OCI-M1 (cell line): Measurements from ENCODE around the gene CCDC24.
A peak's percentile ranks its signal among the peaks of the same experiment; 100 is the strongest.

Source experiments
- DNase-seq: peaks from one replicate; lab custom pipeline; 2025; lab: John Stamatoyannopoulos, UW

The CCDC24 gene

DNA sequence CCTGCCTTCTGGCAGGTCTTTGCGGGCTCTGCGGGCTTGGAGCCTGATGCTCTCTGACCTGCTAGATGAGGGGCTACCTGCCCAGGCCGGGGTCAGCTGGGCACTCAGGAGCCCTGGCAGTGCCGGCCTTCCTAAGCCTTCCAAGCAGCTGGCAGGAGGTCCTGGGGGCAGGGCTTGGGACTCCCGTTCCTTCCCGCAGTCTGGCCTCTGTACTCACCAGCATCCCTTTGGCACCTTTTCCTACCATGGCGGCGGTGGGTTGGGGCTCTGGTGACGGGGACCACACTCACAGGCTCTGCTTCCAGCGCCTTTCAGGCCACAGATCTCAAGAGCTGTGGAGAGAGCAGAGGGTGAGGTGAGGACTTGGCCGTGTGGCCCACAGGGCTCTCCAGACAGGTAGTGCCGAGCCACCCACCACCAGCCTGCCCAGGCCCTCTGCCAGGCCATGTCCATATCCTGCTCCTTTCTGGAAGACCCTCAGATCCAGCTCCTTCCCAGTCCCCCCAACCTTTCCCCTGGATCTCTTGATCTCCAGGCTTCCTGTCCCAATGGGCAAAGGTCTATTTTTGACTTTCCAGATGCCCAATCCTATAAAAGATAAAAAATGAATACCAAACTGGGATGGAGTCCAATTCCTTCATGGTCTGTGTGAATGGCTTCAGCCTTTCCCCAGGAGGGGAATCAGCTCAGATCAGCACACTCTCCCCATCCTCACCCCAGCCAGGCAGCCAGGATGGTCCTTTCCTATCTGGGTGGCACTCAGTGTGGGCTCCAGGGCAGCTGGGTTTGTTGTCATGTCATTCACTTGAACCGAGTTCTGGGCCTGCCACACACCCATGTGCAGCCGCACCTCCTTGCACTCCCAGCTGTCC lies 32.9 kb downstream of the CCDC24 start:
- DNase-seq = no peak

DNA sequence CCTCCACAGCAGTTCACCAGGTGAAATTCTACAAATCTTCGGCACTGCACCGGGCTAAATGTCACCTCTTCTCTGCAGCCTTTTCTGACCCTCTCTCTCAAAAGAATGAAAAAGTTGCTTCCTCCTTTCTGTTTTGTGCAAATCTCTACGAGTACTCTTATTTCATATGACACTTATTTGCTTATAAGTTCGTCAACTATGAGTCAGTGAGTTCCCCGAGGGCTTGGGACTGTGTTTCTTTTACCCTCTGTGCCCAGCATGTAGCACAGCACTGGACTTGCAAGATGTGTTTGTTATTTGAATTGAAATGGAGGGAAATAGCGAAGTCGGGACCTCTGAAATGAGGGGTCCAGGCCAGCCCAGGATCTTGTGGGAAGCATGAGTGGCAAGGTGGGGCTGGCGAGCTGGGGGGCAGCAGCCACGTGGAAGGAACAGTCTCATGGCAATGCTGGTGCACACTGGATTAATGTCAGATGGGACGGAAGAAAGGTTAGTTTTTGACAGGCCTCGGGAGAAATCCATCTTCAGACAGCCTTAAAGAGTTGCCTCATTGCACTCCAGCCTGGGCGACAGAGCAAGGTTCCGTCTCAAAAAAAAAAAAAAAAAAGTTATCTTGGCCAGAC lies 33.6 kb downstream of the CCDC24 start:
- no peak for DNase-seq

DNA sequence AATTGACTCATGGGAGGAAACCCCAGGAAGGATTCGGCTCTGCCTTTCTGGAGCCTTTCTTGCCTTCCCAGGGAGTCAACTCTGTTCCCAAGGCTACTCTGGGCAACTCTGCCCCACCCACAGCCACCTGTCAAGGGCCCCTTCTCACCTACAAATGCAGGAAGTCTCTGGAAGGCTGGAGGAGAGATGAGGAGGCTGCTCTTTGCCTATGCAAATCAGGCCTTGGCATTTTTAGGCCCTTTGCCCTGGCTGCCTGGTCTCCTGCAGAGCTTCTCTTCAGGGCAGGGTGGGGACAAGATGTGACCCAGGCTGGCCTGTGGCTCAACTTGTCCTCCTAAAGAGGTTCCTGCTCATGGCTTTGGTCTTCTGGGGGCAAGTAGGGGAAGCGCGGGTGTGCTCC lies 34.4 kb downstream of the CCDC24 start:
- DNase-seq = no peak

DNA sequence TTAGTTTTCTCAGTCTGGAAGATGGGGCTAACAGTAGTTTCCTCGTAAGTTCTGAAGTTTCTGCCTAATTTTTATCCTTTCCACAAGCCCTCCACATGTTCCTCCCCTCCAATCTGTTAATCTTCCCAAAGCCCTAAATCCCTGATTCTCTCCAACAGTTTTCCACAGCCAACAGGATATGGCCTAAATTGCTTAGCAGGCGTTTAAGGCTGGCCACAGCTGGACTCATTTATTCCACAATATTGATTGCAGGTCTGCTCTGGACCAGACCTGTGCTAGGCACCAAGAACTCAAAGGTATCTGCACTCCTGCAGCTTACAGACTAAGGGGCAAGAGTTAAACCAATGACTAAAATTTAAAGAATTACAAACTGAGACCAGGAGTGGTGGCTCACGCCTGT lies 35.9 kb downstream of the CCDC24 start:
- no peak for DNase-seq

DNA sequence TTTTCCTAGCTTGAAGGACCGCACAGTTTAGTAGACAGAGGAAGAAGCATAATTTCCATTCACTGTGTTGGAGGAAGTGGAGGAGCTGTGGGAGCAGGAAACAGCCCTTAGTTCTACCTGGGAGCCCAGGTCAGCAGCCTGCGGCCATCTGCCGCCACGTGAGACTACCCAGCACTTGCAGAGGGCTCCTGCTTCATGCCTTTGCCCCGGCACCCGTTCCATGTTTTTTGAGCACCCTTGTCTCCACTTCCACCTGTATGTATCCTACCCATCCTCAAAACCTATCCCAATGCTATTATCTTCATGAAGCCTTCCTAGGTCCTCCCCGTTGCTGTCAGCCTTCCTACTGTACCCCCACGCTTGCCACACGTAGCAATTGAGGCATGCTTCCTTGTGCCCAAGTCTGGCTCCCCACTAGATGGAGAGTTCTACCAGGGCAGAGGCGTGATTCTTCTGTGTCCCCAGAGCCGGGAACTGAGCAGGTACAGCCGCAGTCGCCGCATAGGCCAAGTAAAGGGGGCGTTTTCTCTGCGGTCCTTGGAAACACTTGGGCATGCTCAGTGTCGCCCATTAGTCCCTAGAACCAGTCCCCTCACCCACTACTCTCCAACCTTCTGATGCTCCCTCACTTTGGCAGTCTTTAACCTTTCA lies 38.0 kb downstream of the CCDC24 start:
- DNase-seq = no peak

DNA sequence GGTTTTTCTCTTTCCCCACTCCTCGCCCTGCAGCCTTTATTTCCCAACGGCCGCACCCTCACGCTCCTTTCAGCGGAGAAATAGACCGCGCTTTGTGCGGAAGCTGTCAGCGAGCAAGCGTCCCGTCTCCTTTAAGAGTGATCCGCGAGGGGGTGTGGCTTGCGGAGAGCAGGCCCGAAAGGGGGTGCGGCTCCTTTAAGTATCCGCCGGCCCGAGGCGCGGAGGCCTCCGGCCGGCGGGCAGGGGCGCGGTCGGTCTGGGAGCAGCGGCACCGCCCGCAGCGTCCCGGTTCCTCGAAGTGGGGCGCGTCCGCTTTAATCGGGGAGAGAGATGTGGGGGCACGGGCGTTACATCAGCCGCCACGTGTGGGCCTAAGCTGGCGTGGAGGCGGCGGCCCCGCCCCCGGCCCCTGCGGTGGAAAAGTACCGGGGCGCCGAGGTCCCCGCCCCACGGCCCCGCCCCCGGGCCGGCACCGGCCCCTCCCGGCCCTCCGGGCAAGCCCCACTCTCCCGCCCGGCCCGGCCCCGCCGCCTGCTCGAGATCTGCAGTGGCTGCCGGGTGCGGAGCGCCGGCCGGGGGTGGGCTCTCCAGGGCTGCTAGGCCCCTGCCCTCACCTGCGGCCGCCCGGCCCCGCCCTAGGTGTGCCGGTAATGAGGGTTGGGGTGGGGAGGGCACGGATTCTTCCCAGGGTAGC lies 38.7 kb downstream of the CCDC24 start:
- peak; percentile 94 for DNase-seq

DNA sequence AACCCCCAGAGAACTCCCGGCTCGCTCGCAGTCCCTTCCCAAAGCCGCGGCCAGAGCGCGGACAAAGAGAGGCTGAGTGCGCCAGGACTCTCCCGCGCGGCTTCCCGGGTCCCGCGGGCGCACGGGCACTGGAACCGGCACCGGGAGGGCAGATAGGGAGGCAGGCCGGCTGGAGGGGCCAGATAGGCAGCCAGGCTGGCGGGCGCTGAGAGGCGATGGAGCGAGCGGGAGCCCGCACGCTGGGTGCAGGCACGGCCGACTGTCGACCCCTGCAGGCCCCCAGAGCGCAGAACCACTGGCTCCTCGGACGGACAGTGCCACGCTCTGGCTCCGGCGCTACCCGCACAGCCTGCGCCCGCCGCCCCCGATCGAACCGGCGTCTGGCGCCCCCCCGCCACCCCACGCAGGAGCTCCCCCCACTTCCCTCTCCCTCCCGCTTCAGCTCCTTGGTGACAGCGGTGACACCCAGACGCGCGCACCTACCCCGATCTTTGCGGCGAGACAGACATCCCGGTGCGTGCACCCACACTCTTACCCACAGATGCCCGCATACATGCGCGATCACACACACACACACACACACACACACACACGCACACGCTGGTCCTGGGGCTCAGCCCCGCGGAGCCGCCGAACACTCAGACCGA lies 39.3 kb downstream of the CCDC24 start:
- DNase-seq = peak; percentile 73

DNA sequence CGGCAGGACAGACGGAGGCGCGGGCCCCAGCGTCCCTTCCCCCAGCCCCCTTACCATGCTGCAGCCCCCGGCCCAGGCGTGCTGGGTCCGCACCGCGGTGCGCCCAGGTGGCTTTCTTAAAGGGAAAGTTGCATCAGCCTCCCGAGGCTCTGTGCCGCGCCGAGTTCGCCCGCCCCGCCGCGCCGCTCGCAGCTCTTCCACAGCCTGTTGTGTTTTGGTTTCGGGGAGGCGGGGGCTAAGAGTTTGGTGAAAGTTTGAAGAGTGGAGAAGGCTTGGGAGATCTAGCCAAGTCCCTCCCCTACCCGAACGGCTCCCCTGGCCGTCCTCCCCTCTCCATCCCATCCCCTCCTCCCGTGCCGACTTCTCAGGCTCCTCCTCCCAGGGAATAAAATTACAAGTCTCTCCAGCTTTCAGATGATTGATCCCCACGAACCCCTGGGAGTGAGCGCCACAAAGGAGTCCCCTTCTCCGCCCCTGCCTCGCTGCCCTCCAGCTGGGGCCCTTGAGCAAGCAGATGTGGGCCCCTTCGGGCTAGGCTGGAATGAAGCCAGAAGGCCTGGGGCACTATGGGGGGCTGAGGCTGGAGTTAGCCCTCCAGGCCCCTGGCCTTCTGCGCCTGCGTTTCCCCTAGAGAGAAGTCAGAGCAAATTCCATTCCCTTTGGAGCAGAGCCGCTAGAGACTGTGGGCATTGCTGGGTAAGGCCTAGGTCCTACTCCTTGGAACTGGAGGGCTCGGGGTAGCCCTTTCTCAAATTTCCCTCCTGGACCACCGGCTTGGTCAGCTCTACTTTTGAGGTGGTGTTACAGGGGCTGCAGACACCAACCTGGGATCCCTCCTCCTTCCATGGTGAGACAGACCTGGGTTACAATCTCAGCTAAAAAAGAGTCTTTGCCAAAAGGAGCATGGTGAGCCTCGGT lies 40.1 kb downstream of the CCDC24 start, which contains the start of gene SLC6A9:
TSS of gene SLC6A9 (minus strand) at position 211 of the 918 bp plus-strand sequence. CDS start 7,185 bp downstream, outside the sequence.
- peak; percentile 63 for DNase-seq

DNA sequence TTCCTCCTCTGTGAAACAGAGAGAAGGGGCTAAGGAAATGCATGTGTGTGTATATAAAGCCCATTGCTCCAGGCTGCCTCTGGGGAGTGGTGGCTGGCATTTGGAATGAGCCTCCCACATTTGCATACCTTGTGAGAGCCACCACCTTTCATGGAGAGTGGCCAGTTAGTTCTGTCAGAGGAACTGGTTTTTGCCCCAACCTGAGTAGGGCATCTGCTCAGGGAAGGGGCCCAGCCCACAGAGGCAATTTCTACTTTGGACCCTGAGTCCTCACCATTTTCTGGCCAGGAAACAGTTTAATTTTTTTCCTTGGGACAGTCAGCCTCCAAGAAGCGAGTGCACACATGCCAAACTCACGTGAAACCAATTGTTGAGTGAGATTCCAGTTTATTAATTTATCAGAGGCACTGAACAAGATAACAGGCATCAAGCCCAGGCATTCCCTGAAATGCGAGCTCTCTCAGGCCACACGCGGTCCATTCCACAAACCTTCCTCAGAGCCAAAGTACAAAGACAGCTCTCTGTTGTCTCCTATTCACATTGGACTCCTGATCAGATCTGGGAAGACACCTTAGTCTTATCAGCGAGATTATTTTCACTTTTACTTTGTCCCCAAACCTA lies 40.9 kb downstream of the CCDC24 start:
- no peak for DNase-seq

DNA sequence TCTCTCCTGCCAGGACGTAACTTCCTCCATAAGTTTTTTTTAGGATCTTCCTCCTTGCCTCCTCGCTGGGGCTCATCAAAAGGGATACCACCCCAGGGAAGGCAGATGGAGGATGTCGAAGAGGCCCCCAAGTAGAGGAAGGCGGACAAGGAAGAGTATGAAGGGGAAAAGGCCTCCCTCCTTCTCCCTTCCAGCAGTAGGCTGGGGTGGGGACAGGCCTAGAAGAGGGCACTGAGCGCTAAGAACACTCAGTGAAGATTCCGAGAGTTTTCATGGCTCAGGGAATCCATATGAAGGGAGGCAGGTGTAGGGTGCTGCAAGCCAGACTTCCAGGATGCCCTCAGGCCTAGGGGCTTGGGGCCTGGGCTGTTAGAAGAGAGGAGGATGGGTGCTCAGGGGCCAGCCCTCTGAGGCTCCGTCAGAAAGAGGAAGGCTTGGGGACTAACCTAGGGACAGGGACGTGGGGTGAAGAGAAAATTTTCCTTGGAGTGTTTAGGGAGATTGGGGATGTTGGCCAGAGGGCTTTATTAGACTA lies 41.7 kb downstream of the CCDC24 start:
- DNase-seq = no peak

DNA sequence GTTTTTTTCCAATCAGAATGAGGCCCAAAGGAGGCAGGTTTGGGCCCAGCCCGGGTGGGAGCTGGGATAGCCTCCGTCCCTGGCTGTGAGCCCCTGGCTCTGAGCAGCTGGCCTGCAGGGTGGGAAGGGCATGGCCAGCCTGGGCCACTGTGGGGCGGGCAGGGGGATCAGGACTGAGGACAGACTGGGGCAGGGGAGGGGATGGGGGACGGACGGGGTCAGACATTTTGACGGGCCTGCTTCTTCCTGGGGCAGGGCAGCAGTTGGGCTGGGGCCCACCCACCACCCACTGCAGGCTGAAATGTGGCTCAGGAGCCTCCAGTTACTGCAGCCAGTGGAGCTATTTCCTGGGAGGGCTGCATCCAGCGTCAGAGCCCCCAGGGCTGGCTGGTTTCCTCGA lies 42.4 kb downstream of the CCDC24 start:
- DNase-seq = no peak

DNA sequence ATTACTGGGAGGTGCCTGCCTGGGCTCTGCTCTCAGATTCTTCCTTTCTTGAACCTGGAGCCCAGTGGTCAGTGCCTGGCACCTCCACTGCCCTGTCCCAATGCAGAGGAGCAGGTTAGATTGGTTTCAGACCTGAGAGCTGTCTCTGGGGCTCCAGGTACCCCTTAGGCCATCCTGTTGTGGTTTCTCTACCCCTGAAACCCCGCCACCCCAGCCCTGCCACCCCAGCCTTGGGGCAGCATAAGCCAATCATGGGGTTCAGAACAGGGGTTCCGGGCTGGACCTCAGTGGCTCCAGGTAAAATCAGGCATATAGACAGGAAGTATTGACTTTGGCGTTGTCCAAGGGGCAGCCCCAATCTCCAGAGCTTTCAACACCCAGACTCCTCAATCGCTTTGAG lies 43.0 kb downstream of the CCDC24 start:
- no peak for DNase-seq

DNA sequence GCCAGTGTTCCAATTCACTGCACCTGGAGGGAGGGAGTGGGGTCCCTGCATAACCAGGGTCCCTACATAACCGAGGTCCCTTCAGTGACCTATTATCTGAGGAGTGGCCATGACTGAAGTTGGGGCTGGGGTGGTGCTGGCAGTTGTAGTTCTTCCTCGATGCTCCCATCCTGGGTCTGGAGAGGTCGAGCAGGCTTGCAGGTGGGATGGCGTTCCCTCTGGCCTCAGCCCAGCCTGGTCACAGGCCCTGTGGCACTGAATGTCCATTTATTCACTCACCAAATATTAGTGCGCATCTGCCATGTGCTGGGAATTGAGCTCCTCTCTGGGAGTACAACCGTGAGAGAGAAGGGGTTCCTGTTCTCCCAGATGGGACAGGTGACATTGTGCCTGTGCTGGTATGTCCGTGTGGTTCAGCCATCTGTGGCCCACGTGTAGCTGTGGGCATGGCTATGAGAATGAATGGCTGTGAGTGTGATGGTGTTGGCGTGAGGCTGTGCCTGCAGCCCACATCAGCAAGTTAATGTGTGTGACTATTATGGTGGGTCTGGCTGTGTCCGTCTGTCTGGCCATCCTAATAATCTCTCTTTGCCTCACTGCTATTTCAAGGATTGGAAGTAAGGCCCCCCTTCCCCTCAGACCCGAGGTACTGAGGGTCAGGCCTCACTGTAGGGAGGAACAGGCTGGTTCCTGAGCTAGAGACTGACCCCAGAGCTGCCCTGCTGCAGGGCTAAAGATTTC lies 43.7 kb downstream of the CCDC24 start:
- DNase-seq = no peak

DNA sequence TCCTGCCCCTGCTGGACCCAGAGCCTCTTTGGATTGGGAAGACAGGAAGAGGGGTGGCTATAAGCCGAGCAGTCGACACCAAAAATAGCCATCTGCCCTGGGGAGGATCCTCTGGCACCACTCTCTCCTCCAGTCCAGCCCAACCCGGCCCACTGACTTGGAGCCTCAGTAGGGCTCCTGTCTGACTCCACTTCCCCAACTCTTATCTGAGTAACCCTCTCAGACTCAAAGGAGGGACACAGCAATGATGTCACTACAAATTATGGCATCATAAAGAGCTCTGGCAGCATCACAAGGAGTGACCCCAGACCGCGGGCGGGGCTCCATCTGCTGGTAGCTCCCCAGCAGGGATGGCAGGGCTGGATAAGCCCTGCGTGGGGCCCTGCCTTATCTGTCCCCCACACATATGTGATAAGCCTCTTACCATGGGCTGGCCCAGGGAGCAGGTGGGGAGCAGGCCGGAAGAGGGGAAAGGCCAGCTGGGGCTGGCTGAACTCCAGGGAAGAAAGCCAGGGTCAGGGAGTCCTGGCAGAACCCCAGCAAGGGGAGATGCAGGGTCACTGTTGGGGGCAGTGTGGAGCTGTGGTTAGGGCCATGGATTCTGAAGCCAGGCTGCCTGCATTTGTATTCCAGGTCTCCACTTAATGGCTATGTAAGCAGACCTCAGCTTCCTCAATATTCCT lies 44.5 kb downstream of the CCDC24 start:
- DNase-seq = peak; percentile 96

DNA sequence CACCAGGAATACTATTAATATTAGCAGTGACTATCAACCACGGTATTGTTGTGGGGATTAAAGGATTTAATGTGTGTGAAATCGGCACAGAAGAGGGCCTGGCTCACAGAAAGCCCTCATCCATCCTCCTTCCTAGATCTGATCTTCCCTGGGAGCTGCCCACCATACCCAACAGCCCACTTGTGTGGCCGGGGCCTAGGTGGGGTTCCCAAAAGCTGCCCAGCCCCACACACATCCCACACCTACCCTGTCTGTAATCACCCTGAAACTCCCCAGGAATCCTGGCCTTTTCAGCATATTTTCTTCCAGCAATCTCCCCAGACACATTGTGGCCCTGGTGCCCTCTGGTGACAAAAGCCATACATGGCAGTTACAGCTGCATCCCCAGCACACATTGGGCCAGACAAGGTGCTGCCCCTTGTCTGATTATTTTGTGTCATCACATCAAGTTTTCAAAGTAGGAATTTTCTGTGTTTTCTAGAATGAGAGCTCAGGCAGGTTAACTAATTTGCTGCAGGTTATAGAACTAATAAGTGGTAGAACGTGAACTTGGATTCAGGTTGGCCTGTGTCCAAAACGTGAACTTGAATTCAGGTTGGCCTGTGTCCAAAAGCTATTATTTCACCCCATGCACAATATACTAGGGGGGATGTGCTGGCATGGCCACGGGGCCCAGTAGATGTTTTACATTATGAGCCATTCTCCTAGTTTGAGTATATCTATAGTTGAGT lies 45.2 kb downstream of the CCDC24 start:
- DNase-seq = peak; percentile 90

DNA sequence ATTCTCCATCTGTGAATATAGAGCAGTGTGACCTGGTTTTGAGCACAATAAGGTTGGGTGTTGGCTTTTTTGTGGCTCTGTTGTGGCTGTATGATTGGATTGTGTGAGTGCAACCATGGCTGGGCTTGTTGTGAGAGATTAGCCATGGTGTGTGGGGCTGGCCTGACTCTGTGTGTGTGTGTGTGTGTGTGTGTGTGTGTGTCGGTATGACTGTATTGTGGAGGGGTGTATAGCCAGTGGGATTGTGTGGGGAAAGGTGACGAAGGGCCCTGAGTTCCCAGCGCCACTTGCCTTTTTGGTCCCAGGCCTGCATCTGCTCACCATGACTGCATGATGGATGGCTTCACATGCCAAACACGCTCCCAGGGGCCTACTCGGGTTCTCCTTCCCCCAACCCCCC lies 45.8 kb downstream of the CCDC24 start:
- peak; percentile 64 for DNase-seq

DNA sequence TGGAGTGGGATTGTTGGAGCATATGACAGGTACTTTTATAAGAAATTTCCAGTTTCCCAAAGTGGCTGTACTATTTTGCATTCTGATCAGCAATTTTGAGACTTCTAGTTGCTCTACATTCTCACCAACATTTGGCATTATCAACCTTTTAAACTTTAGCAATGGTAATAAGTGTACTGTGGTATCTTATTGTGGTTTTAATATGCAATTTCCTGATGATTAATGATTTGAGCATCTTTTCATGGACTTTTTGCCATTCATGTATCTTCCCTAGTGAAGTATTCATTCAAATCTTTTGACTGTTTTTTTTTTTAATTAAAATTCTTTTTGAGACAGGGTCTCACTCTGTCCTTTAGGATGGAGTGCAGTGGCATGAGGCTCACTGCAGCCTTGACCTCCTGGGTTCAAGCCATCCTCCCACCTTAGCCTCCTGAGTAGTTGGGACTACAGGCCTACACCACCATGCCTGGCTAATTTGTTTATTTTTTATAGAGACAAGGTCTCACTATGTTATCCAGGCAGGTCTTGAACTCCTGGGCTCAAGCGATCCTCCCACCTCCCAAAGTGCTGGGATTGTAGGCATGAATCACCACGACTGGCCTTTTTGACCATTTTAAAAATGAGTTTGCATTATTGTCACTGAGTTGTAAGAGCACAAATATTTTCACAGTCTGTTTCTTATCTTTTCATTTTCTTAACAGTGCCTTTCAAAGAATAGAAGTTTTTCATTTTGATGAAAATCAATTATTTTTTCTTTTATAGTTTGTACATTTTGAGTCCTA lies 47.7 kb downstream of the CCDC24 start:
- DNase-seq = no peak
